Choroid plexus epithelial cell (primary cell): ENCODE results near the gene CDC42BPB.

ENCODE experiments used
- DNase-seq: peaks from one replicate; pipeline ENCODE4 v3.0.0-alpha.2; 2010; ENCODE audit warnings: low read depth
- H3K4me3 ChIP-seq: 2 replicates; pipeline ENCODE4 v1.5.1; 2011; ENCODE audit warnings: low read depth, mild to moderate bottlenecking, control low read depth, low read length, moderate library complexity
- CTCF ChIP-seq: conservative IDR thresholded peaks from 2 replicates; pipeline ENCODE4 v1.5.1; 2011; ENCODE audit warnings: low read depth, mild to moderate bottlenecking, control low read depth, inconsistent platforms, low read length, moderate library complexity

The CDC42BPB gene

GRCh38 chr14:102991376-102991775, 66.0 kb downstream of the CDC42BPB start:
- no peak for TF ChIP-seq CTCF
- no peak overlapping the region for H3K4me3 ChIP-seq
- no peak for DNase-seq

GRCh38 chr14:102988054-102988453, 69.3 kb downstream of the CDC42BPB start:
- TF ChIP-seq CTCF = no peak
- H3K4me3 ChIP-seq = no peak overlapping the region
- DNase-seq = peak; percentile 18

- no peak for TF ChIP-seq CTCF
- no peak overlapping the region for H3K4me3 ChIP-seq
- DNase-seq = peak; percentile 67
Observed at GRCh38 chr14:102986810-102987579, 70.4 kb downstream of the CDC42BPB start.

GRCh38 chr14:102985665-102986064, 71.7 kb downstream of the CDC42BPB start:
- DNase-seq = no peak
- no peak for TF ChIP-seq CTCF
- H3K4me3 ChIP-seq = no peak overlapping the region

GRCh38 chr14:102984336-102985102, 72.8 kb downstream of the CDC42BPB start:
- no peak for DNase-seq
- no peak for TF ChIP-seq CTCF
- no peak overlapping the region for H3K4me3 ChIP-seq

GRCh38 chr14:102983496-102983895, 73.9 kb downstream of the CDC42BPB start:
- no peak for TF ChIP-seq CTCF
- no peak for DNase-seq
- H3K4me3 ChIP-seq = no peak overlapping the region
